ENCODE data around the gene GUCD1.
"Not testable (repeated sequence)": the region's sequence is repeated elsewhere in the genome, so short reads cannot be mapped to it uniquely, and the experiment has no call there.

Gene GUCD1

DNA sequence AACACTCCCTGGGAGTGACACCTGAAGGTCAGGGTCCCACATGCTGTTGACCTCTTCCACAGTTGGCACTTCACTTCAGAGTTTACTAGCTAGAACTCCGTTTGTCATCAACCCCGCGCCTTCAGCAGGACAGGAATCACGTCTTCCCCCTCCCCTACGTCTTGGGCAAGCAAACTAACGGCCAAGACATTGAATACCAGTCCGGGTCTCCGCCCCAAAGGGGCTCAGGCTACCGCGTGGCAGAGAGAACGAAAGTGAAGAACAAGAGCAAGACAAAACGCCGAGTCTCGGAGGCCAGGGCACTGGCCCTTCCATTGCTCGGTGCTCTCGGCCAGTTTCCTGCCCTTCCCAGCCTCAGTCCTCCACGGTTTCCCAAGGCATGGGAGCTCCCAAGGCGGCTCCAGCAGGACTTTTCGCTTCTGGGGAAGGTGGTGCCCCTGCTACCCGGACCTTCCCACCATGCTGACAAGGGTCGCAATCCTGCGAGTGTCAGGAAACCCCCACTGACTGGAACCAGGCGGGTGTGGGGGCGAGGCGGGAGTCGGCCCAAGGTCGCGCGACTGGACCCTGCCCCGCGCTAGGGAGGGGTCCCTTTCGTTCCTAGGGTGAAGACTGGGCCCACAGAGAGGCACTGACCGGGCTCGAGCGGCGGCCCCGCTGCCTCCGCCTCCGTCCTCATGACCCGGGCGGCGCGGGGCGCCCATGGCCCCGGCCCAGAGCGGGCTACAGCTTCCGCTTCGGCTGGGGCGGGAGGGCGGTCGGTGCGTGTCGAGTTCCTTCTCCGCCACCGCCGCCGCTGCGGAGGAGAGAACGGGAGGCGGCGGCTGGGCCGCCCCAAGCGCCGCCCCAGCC lies at the start of gene GUCD1:
Gene GUCD1 (minus strand): TSS at position 826 of the 852 bp plus-strand sequence. CDS start 147 bp downstream, at position 679.
- no peak for DNase-seq

DNA sequence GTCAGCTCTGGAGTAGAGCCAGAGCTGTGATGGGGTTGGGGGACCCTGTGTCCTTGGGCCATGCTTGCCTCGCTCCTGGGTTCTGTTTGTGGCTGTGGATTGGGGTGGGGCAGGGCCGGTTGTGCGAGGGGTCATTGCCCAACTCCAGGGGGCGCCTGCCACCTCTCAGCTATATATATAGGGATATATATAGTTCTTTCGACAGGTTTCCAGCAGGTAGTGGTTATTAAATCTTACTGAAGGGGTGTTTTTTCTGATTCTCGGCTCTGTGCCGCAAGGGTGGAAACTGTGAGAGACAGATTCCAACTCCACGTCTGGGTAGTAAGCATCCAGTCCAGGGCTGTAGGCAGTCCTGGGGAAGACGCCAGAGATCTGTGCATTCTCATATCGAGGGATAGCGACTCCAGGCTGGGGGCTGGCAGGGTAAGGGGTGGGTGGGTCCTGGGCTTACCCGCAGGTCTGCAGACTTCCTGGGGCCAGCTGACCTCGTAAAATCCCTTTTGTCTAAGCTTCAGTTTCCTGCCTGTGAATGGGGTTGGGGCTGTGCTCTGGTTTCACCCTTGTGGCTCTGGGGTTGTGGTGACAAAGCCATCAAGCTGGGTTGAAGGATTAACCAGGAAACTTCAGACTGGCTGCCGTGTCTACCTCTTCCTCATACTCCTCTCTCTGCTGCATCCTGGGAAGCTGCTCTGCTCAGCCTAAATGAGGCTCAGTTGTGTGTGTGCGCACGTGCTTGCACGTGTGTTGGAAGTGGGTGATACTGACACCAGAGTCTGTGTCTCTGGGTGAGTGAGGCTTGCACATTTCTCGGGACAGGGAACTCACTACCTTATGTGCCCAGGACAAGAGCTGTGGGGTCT lies 49.1 kb upstream of the GUCD1 start:
- DNase-seq: not testable (repeated sequence)

DNA sequence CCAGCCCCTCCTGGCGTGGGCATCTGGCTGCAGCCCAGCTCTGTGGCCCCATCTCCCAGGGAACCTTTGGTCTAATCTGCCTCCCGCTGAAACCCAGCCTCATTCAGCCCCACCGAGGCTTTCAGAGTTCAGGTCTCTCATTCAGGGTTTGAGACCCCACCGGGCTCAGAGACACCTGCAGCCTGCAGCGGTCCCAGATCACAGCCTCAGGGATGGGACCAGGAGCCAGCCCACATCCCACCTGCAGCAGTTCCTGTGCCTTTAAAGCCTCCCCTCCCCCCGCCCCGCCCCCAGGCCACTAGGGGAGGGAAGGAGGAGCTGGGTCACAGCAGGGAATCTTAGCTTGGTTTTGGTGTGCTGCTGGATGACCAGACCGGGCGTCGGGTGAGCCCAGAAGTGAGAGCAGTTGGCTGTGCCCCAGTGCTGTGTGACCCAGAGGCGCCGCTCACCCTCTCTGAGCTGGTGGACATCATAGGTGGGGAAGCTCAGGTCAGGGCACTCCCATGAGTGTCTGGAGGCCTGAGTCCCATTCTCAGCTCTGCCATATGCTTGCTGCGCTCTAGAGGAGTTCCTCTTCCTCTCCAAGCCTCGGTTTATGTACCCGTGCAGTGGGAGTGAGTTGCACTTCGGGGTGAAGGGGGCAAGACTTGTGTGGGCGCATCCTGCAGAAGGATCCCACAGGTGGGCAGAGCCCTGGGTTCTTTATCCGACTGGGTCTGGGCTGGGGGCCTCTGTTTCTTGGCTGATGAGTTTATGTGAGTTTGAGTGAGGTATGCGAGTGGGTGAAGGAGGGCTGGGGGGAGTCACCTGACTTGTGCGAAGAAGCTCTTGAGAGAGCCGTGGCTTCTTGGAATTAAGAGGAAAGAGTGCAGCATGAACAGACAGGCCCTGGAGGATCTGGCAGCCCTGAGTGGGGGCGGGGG lies 48.2 kb upstream of the GUCD1 start, which contains the start of gene GGT1:
Gene GGT1 (plus strand): TSS at position 347 of the 923 bp plus-strand sequence. CDS start 7,889 bp downstream, outside the sequence.
- not testable (repeated sequence) for DNase-seq

DNA sequence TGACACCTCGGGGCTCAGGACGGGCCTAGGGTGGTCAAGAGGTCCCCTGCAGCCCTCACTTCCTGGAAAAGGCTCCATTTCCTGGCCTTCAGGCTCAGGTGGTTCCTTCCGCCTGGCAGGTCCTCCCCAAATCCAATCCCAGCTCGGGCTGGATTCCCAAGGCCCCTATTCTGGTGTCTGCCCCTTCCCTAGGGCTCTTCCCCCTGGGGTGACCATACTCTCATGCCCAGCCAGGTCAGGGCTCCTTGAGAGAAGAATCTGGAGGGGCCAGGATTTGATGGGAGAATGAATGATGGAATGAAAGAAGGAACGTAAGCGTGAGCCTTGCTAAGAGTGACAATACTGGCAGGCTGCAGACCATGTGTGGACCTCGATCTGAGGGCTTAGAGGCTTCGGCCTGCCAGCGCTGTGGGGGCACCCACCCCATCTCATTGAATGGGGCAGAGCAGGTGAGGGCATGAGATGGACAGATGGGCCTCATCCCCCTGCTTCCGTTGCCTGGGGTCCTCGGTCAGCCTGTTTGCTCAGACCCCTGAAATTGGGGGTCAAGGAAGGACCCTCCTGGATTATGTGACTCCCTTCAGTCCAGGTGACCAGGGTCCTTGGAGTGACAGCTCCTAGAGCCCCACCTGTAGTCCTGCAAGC lies 47.3 kb upstream of the GUCD1 start:
- not testable (repeated sequence) for DNase-seq

DNA sequence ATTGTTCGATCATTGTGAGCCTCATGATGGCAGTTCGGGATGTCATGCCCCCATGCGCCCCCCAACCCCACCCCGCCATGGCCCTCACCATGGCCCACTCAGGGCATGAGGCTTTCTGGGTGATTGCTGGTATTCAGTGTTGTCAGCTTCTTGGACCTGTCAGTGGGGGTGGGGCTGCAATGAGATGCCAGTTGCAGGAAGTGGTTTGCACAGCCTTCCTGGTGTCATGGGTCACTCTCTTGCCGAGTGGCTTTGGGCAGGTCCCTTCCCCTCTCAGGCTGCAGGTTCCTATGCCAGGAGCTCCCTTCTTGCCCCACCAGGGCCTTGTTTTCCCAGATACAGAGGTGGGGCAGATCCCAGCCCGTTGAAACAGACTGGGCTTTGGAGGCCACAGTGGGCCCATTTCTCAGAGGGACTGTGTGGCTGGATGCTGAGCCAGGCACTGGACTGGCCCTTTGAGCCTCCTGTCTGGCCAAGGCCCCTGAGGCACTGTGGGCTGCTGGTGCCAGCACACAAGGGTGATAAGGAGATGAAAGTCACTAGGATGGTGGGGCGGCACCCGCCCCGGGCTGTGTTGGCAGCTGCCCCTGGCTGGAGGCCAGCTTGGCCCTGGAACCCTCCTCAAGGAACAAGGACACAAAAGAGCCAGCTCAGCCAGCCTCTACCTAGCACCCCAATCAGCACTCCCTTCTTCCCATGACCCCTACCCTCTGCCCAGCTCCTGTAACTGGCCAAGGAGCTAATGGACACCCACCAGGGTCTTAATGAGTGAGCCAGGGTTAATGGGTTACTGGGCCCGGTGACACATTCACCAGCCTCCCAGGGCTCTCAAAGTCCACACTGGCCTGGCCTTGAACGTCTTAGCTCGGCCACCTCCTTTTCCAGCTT lies 46.5 kb upstream of the GUCD1 start:
- no peak for DNase-seq

DNA sequence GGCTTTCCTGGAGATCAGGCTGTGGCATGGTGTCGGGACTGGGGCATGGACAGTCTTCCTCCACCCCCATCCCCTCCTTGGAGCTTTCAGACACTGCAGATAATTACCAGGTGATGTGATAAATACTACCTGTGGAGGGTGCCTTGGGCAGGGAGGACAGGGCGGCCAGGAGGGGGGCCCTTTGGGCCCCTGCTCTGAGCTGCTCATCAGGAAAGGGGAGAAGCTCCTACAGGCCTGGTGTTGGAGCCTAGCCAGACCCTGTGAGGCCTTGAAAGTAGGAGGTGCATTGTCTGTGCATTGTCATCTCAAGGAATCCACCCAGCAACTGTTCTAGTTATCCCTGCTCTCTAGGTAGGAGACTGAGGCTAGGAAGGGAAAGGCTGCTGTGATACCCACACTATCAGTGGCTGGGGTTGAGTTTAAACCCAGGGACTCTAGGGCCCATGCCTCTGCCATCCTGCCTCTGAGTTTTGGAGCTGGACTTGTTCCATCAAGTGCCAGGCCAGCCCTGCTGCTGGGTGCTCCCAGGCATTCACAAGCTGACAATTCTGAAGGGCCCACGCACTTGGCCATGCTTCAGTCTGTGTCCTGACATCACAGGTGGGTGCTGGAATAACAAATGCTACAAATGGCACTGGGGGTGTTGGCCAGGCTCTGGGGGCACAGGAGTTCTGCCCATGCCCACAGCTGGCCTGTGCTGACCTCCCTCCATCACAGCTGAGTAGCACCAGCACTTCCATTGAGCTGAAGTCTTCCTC lies 45.2 kb upstream of the GUCD1 start:
- DNase-seq: not testable (repeated sequence)

DNA sequence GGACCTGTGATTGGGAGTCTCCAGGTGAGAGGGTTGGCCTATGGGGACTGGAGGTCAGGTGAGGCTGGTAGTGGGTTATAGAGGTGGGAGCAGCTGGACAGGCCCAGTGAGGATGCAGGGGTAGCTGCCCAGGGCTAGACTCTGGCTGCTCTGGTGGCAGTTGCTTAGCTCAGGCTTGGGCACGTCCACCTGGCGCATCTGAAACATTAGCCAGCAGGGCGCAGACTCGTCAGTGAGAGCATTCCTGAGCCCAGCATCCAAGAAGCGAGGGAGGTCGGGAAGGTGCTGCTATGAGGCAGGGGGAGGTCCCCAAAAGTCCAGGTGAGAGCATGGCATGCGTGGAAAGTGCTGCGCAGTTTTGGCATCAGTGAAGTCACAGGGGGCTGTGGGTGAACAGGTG lies 44.6 kb upstream of the GUCD1 start:
- no peak for DNase-seq

DNA sequence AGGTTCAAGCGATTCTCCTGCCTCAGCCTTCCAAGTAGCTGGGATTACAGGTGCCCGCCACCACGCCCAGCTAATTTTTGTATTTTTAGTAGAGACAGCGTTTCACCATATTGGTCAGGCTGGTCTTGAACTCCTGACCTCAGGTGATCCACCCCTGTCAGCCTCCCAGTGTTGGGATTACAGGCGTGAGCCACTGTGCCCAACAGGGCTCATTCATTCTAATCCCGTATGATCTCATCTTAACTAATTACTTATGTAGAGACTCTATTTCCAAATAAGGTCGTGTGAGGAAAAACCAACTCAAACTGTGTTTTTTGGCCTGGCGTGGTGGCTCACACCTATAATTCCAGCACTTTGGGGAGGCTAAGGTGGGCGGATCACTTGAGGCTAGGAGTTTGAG lies 42.1 kb upstream of the GUCD1 start:
- not testable (repeated sequence) for DNase-seq

DNA sequence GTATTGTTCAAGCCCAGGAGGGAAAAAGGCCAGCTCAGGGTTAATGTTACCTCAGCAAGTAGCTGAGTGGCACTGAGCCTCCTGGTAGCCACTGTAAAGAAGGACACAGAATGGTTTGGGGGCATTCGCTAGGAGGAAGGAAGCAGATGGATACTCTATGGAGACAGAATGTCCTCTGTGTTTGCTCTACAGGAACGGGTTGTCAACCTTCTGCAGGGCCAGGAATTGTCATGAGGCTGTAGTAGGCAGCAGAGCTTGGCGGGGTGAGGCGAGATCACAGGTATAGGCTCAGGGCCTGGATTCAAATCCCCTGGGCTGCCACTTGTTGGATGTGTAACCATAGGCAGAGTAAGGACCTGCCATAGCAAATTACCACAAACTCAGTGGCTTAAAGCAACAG lies 40.9 kb upstream of the GUCD1 start:
- DNase-seq: no peak

DNA sequence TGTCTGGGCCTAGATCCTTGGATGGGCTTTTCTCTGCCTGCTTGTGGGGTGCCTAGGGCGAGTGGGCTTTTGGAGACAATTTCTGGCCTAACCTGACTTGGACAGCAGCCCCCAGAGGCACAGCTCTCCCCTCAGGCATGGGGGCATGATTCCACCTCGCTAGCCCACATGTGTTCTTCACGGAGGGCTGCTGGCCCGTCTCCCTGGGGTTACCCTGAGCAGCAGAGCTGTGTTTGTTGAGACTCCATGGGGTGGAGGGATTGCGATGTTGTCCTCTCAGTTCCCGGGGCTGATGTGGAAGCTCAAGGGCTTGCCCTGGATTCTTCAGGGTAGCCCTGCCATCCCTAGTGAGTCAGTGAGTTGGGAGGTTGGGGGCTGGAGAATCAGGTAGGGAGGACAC lies 40.3 kb upstream of the GUCD1 start:
- DNase-seq: no peak

DNA sequence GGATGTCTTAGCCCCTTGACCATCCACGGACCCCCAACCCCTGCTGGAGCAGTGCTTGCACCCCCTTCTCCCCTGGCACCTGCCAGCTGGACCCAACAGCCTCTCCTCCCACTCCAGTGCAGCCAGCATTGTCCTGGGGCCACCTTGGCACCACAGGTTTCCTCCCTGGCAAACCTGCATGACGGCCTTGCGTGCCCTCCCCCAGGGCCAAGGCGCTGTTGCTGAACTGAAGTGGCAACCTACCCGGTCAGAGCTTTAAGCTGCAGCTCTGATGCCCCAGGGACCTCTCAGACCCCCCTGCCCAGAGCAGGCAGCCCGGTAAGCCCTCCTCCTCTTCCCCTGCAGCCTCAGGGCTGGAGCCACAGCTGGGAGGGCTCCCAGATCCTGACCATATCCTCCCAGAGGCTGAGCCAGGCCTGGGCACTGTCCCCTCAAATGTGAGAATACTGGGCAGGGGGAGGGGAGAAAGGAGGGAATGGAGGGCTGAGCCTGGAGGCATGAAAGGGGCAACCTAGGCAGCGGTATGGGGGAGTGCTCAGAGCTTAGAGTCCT lies 39.7 kb upstream of the GUCD1 start:
- DNase-seq: no peak

DNA sequence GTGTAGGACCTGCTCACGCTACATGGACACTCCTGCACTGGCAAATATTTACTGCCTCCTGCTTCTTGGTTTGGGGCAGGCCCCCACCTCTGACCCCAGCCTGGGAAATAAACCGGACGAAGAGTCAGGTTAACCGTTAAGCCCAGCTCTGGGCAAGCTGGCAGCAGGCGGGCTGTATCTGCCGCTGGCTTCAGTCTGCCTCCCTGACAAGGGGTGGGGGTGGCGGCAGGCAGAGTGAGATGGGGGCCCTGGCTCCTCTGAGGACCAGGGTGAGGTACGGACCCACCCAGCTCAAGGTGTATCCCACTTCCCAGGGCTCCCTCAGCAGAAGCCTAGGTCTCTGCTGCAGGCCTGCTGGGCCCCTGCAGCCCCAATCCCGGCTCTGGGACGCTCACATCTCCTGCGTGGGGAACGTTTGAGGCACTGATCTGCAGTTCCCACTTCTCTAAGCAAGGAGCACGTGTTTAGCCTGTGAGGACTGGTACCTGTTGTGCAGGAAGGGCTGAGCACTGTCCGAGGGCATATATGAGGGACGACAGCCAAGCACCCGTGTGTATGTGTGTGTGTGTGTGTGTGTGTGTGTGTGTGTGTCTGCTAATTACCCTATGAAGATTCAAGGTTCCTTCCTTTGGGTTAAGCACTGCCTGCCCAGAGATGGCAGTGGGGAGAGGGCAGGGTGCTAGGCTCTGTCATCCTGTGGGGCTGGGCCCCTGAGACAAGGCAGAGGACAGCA lies 39.1 kb upstream of the GUCD1 start:
- no peak for DNase-seq

DNA sequence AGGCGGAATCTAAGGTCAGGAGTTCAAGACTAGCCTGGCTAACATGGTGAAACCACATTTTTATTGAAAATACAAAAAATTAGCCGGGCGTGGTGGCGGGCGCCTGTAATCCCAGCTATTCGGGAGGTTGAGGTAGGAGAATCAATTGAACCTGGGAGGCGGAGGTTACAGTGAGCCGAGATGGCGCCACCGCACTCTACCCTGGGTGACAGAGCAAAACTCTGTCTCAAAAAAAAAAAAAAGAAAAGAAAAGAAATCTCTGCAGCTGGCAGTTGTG lies 38.6 kb upstream of the GUCD1 start:
- not testable (repeated sequence) for DNase-seq

DNA sequence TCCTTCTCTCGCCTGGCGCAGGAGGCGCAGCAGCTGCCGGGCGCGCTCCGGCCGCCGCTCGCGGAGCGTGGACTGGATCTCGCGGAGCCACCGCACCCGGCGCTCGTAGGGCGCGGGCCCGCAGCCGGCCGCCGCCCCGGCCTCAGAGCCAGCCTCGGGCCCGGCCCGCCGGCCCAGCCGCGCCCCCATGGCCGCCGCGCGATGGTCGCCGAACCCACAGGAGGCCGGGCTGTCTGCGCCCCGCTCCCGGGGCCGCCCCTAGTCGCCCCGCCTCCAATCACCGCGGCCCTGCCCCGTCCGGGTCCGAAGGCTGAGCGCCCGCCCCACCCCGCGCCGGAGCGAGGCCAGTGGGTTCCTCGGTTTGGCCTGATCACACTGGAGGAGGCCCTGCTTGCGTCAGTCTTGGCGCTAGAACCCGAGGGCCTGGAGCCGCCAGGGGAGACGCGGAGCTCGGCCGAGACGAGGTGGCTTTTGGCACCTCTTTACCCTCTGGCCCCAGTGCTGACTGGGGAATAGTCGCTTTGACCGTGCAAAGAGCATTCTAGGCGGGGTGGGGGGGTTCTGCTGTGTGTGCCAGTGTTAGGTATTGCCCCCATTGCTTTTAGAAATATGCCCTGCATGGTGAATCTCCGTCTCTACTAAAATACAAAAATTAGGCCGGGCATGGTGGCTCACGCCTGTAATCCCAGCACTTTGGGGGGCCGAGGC lies 38.1 kb upstream of the GUCD1 start, which contains the start of gene LRRC75B:
Gene LRRC75B (minus strand): TSS at position 223 of the 708 bp plus-strand sequence. CDS start 34 bp downstream, at position 189.
- no peak for DNase-seq

DNA sequence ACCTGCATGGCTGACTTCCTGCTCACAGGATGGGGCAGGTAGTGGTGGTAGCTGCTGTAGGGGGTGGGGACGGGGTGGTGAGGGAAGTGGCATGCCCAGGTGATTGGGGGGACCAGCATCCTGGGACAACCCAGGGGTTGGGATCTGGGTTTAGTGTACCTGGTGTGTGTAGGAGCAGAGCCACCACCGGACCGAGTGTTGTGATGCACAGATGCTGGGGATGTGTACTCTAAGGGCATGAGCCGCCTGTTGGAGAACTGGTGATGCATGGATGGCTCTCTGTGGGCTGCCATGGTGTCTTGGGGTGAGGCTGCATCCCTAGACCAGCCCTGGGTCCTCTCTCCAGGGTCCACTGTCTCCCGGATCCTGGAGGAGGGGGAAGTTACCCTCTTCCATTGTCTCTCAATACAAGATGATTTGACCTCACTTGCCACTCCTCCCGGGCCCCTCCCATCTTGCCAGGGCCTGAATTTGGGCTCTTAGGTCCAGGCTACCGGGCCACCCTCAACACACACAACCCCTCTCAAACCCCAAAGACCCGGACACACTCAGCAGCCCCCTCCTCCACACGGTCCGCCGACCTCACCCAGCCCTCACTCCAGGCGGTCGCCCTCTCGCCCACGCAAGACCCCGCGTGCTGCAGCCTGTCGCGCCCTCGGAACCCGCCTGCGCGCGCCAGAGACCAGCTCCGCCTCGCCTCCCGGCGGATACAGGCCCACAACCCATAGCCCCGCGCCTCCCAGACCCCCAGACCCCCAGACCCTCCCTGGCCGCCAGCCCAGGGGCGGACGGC lies 37.3 kb upstream of the GUCD1 start:
- no peak for DNase-seq

DNA sequence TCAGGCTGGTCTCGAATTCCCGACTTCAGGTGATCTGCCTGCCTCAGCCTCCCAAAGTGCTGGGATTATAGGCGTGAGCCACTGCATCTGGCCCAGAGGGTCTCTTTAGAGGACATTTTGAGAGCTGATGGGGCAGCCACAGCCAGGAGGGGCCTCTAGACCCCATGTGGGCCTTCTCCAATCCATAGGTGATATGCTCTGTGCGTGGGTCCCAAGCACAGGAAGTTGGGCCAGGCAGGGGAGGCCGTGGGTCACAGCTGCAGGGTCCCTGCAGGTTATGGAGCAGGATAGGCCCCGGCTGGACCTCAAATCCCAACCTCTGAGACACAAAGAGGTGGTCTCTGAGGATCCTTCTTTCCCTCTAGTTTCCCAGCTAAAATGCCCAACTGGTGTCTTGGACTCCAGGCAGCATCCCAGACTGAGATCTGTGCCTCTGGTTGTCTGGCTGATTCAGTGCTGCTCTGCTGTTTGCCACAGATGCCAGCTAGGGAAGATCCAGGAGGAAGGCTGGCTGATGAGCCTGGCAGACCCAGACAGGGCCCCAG lies 36.4 kb upstream of the GUCD1 start:
- no peak for DNase-seq

DNA sequence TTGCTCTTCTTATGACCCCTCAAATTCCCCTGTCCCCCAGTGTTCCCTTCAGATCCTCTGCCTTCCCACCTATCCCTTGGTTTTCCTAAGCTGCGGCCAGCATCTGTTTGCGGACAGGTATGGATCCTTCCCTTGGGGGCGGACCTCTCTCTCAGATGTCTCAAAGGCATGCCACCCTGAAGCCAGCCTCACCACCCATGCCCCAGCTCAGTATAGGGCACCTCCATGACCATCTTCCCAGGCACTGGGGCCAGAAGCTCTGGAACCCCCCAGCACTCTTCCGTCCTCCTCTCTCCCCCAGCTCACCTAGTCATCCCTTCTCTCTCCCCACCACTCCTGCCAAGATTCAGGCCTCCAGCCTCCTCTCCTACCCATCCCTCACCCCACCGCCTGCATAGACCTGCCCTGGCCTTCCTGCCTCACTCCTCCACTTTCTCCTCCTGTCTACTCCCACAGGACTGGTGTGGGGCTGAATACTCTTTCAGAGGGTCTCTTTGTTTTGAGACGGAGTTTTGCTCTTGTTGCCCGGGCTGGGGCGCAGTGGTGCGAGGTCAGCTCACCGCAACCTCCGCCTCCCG lies 35.7 kb upstream of the GUCD1 start:
- no peak for DNase-seq
